Measurements from ENCODE around the gene CARMIL3.
"Not testable (repeated sequence)": the region's sequence is repeated elsewhere in the genome, so short reads cannot be mapped to it uniquely, and the experiment has no call there.

CARMIL3 gene, protein sequence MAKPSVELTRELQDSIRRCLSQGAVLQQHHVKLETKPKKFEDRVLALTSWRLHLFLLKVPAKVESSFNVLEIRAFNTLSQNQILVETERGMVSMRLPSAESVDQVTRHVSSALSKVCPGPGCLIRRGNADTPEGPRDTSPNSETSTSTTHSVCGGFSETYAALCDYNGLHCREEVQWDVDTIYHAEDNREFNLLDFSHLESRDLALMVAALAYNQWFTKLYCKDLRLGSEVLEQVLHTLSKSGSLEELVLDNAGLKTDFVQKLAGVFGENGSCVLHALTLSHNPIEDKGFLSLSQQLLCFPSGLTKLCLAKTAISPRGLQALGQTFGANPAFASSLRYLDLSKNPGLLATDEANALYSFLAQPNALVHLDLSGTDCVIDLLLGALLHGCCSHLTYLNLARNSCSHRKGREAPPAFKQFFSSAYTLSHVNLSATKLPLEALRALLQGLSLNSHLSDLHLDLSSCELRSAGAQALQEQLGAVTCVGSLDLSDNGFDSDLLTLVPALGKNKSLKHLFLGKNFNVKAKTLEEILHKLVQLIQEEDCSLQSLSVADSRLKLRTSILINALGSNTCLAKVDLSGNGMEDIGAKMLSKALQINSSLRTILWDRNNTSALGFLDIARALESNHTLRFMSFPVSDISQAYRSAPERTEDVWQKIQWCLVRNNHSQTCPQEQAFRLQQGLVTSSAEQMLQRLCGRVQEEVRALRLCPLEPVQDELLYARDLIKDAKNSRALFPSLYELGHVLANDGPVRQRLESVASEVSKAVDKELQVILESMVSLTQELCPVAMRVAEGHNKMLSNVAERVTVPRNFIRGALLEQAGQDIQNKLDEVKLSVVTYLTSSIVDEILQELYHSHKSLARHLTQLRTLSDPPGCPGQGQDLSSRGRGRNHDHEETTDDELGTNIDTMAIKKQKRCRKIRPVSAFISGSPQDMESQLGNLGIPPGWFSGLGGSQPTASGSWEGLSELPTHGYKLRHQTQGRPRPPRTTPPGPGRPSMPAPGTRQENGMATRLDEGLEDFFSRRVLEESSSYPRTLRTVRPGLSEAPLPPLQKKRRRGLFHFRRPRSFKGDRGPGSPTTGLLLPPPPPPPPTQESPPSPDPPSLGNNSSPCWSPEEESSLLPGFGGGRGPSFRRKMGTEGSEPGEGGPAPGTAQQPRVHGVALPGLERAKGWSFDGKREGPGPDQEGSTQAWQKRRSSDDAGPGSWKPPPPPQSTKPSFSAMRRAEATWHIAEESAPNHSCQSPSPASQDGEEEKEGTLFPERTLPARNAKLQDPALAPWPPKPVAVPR (N-terminal part only)

GRCh38 chr14:24051789-24052655 lies at the start of gene CARMIL3:
Gene CARMIL3, plus strand, starts transcription at chr14:24052009. Its CDS starts 145 bp downstream, at chr14:24052154.
- peak; percentile 80 for DNase-seq

DNA sequence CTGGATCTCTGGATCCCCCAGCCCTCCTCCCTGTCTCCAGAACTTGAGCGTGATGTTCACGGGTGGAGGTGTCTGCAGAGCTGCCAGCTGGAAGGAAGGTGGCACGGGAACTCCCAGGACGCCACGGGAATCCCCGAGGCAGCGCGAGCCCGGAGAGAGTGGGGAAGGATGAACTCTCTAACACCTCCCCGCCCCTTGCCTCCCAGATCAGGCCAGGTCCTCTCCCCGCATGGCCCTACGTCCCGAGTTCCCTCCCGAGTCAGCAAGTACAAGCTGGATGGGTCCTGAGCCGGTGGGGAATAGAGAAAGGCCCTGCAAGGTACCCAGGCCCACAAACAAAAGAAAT lies 45.4 kb upstream of the CARMIL3 start:
- not testable (repeated sequence) for DNase-seq

DNA sequence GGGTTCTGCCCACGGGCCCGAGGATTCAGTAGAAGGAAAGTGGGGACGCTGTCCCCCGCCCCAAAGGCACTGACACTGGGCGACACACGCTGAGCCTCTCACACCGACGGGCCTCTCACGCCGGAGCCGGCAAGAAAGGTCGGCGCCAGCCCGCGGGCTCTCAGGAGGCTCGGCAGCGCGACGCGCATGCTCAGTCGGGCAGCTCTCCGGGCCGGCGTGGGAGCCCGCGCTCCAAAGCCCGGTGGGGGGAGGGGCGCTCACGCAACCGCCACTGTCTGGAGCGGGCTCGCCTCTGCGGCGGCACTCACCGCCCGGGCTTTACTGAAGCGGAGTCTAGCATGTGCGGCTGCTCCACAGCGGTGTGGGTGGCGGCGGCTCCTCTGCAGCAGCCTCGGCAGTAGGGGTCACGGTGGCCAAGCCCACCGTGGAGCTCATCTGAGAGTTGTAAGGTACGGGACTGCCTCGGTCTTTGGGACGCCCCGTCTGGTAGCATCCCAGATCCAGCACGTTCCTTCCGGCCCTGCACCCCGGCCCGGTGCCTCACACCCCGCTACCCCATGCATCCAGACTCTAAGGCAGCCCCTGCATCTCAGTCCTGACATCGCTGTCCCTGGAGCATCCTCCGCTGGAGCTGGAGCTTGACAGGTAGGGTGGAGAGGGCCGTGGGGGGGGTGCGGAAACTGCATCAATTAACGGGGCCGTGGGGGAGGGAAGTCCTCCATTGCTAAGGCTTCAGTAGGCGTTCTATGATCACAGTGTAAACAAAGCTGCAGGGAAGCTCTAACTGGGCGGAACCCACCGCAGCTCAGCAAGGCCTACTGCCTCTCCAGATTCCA lies 44.8 kb upstream of the CARMIL3 start:
- peak; percentile 73 for DNase-seq

DNA sequence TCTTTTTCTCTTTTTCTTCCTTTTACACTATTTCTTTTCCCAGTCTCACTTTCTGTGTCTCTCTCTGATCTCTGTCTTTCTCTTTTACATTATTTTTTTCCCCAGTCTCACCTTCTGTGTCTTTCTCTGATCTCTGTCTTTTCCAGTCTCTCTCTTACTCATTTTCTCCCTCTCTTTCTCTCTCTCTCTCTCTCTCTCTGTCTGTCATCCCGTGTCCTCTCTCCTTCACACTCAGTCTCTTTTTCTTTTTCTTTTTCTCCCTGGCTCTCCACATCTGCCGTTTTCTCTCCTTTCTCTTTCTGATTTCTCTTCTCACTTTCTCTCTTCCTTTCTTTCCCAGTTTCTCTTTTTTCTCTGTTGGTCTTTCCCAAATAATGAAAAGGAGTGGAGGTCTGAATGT lies 40.8 kb upstream of the CARMIL3 start:
- DNase-seq: no peak

GRCh38 chr14:24012726-24013273 lies 39.0 kb upstream of the CARMIL3 start:
- not testable (repeated sequence) for DNase-seq

DNA sequence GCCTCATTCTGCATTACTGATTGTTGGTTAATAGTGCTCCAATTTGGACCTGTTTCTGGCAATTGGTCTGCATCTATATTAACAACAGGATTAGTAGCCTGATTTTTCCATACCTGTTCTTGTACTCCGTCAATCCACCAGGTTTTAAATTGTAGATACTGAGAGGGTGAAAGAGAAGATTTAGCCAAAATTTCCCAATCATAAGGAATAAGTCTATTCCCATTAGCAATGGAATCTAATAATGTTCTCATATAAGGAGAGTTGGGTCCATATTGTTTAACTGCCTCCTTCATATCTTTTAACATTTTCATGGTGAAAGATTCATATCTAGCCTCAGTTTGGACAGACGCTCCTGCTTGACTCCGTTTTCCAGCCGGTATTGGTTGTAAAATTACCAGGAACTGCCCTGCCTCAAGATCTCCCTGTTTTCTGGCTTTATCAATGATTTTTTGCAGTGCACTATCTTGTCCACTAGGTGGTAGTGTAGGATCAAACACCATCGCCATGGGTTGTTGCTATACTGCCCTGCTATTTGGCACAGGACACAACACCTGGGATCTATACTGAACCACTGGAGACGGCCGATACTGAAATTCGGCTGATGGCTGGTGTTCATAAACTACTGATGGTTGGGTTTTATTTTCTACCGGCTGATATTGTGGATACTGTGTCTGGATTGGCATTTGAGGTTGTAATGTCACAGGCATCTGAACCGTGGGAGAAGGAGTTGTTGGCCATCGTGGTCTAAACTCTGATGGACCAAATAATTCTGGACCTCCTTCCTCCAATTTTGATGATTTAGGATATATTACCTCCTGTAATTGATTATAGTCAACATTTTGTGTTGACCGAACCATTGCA lies 37.9 kb upstream of the CARMIL3 start:
- DNase-seq: peak; percentile 60

DNA sequence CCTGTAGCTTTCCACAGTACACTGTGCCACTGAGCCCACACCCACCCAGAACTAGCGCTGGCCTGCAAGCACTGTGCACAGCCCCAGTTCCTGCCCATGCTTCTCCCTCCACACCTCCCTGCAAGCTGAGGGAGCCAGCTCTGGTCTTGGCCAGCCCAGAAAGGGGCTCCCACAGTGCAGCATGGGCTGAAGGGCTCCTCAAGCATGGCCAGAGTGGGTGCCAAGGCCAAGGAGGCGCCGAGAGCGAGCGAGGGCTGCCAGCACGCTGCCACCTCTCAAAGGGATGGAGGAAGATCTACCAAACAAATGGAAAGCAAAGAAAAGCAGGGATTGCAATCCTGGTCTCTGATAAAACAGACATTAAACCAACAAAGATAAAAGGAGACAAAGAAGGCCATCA lies 36.1 kb upstream of the CARMIL3 start:
- DNase-seq: not testable (repeated sequence)

DNA sequence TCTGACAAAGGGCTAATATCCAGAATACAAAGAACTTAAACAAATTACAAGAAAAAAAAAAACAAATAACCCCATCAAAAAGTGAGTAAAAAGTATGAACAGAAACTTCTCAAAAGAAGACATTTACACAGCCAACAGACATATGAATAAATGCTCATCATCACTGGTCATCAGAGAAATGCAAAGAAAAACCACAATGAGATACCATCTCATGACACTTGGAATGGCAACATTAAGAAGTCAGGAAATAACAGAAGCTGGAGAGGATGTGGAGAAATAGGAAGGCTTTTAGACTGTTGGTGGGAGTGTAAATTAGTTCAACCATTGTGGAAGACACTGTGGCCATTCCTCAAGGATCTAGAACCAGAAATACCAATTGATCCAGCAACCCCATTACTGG lies 32.8 kb upstream of the CARMIL3 start:
- DNase-seq: not testable (repeated sequence)

DNA sequence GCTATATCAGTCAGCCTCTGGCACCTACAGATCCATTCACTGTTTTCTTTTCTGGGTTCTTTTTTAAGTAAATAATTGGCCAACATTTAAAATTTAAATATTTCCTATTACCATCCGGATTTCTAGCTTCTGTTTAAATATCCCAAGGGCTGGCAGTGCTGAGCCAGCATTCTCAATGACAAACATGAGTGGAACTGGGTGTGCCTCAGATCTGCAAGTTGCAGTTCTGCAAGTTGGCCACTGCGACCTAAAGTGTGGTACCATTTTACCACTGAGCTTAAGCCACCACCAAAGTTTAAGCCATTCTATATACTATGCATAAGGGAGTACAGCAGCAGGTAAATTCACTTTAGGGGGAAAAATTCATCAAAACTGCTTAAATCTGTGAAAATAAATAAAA lies 31.9 kb upstream of the CARMIL3 start:
- DNase-seq: not testable (repeated sequence)

DNA sequence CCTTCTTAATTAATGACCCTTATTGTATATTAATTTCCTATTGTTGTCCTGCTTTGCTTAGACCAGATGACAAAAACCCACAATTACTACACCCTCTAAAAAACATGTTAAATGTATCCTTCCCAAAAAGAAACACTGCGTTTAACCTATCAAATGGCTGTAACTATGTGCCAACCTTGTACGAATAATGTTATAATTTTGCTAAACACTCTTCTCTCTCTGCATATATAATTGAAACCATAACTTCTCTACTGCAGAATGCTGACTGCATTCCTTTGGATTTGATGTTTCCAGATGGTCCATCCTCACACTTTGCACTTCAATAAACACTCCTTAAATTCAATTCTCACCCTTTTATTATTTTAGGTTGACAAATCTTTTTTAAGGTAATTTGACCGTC lies 31.3 kb upstream of the CARMIL3 start:
- DNase-seq: not testable (repeated sequence)

GRCh38 chr14:24024939-24025418 lies 26.8 kb upstream of the CARMIL3 start:
- not testable (repeated sequence) for DNase-seq

DNA sequence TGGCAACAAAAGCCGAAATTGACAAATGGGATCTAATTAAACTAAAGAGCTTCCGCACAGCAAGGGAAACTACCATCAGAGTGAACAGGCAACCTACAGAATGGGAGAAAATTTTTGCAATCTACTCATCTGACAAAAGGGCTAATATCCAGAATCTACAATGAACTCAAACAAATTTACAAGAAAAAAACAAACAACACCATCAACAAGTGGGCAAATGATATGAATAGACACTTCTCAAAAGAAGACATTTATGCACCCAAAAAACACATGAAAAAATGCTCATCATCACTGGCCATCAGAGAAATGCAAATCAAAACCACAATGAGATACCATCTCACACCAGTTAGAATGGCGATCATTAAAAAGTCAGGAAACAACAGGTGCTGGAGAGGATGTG lies 22.1 kb upstream of the CARMIL3 start:
- DNase-seq: not testable (repeated sequence)

GRCh38 chr14:24031331-24031730 lies 20.5 kb upstream of the CARMIL3 start:
- not testable (repeated sequence) for DNase-seq

- DNase-seq: no peak
Observed at GRCh38 chr14:24032727-24033418, 18.9 kb upstream of the CARMIL3 start.

- DNase-seq: not testable (repeated sequence)
Observed at GRCh38 chr14:24035769-24036168, 16.0 kb upstream of the CARMIL3 start.

DNA sequence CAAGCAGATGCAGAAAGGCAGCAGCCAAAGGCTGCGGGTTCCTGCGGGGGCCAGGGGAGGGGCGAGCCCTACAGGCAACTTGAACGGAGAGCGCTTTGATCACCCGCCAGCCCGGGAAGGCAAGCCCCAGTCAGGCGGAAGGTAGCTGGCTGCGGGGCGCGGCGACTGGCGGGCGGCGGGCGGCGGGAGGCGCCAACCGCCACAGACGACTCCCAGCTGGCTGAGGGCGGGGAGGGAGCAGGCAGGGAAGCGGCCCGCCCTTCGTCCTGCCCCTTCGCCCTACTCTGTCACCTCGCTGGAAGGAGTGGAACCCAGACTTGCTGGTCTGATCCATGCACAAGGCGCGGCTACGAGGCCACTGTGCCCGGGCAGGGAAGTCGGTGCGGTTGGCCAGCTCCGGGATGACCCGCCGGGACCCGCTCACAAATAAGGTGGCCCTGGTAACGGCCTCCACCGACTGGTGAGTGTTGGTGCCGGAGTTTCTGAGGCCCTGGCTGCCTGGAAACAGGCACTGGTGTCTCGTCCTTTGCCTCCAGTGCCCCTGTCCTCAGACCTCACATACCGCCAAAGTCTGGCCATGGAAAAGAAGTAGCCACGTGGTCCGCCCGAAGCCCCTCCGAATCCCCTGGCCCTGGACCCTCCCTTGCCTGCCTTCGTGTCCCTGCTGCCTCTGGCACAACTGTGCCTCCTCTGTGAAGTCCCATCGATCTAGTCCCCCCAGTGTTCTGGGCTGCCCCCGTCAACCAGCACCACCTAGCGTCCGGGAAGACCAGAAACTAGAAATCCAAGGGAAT lies 15.4 kb upstream of the CARMIL3 start:
- DNase-seq: peak; percentile 87

DNA sequence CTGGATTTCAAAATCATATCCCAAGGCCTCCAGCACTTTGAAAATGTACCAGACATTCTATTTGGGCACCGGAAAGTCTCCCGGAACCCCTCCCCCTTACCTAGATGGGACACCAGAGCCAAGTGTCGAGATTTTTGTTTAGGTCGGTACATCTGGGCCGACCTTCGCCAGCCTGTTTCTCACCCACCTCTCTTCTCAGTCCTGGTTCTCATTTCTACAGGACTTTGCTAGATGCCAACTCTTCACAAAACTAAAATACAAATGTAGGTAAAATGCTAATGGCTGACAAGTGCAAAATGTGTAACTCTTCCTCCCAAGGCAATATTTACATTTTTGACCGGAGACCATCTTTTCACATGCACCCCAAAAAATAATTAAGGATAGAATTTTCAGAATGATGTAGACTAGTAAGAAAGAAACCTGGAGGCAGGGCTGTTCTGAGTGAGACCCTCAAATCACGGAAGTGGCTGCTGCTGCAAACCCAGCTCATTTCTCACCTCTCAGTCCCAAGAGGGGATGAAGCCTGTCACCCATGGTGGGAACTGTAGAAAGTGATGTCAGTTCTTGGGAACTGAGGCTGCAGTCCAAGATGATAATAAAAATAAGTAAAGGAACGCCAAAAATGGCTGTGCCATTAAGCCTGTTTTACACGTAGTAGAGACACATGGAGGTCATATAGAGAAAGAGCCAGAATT lies 14.7 kb upstream of the CARMIL3 start:
- not testable (repeated sequence) for DNase-seq

Measured in right hindlimb (tissue), 1 donor.